ENCODE measurements around the gene WNT3.
"Not testable (repeated sequence)": the region's sequence is repeated elsewhere in the genome, so short reads cannot be mapped to it uniquely, and the experiment has no call there.

Gene WNT3

GRCh38 chr17:46769531-46770438, 48.7 kb downstream of the WNT3 start:
- H3K4me1 ChIP-seq (ENCODE audit: control insufficient read depth, insufficient read depth, low read length) = 0 out of 2 replicates have a peak, but pooled peaks cover 4% of the 10 kb centered on the region
- TF ChIP-seq BCL11A (tag by site-specific recombination; IDR thresholded peaks at IDR 0.05; ENCODE audit: low read depth) (no peak), ZNF174 (tag by site-specific recombination; IDR thresholded peaks at IDR 0.05) (no peak), ZFHX2 (tag by site-specific recombination; conservative IDR thresholded peaks at IDR 0.05) (peak; percentile 29; the same call in 1 of the 2 replicates), ZBTB48 (tag by site-specific recombination; IDR thresholded peaks at IDR 0.05) (no peak), ZNF10 (tag by site-specific recombination; IDR thresholded peaks at IDR 0.05) (0 out of 2 replicates have a peak, but pooled peaks have one; percentile 12), ZNF23 (tag by site-specific recombination; IDR thresholded peaks at IDR 0.05; ENCODE audit: borderline replicate concordance) (no peak), ZNF202 (tag by site-specific recombination; IDR thresholded peaks at IDR 0.05; ENCODE audit: borderline replicate concordance) (0 out of 2 replicates have a peak, but pooled peaks have one; percentile 7), ZNF132 (tag by site-specific recombination; IDR thresholded peaks at IDR 0.05; ENCODE audit: borderline replicate concordance) (no peak), ZNF792 (tag by site-specific recombination; IDR thresholded peaks at IDR 0.05) (no peak), ZEB2 (tag by site-specific recombination; IDR thresholded peaks at IDR 0.05) (no peak), ZSCAN30 (tag by site-specific recombination; IDR thresholded peaks at IDR 0.05) (no peak), ZNF394 (tag by site-specific recombination; IDR thresholded peaks at IDR 0.05; ENCODE audit: borderline replicate concordance) (no peak), REST (tag by site-specific recombination; IDR thresholded peaks at IDR 0.05) (no peak), PRDM10 (tag by site-specific recombination; IDR thresholded peaks at IDR 0.05) (no peak), ZSCAN4 (tag by site-specific recombination; IDR thresholded peaks at IDR 0.05) (no peak)
- TF ChIP-seq, protein P1, sequence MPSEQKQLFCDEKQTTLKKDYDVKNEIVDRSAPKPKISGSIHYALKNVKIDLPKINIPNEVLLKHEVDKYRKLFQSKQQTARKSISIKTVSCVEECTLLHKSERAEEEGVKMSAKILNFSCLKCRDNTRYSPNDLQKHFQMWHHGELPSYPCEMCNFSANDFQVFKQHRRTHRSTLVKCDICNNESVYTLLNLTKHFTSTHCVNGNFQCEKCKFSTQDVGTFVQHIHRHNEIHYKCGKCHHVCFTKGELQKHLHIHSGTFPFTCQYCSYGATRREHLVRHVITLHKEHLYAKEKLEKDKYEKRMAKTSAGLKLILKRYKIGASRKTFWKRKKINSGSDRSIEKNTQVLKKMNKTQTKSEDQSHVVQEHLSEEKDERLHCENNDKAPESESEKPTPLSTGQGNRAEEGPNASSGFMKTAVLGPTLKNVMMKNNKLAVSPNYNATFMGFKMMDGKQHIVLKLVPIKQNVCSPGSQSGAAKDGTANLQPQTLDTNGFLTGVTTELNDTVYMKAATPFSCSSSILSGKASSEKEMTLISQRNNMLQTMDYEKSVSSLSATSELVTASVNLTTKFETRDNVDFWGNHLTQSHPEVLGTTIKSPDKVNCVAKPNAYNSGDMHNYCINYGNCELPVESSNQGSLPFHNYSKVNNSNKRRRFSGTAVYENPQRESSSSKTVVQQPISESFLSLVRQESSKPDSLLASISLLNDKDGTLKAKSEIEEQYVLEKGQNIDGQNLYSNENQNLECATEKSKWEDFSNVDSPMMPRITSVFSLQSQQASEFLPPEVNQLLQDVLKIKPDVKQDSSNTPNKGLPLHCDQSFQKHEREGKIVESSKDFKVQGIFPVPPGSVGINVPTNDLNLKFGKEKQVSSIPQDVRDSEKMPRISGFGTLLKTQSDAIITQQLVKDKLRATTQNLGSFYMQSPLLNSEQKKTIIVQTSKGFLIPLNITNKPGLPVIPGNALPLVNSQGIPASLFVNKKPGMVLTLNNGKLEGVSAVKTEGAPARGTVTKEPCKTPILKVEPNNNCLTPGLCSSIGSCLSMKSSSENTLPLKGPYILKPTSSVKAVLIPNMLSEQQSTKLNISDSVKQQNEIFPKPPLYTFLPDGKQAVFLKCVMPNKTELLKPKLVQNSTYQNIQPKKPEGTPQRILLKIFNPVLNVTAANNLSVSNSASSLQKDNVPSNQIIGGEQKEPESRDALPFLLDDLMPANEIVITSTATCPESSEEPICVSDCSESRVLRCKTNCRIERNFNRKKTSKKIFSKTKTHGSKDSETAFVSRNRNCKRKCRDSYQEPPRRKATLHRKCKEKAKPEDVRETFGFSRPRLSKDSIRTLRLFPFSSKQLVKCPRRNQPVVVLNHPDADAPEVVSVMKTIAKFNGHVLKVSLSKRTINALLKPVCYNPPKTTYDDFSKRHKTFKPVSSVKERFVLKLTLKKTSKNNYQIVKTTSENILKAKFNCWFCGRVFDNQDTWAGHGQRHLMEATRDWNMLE (tag by site-specific recombination; conservative IDR thresholded peaks at IDR 0.05; ENCODE audit: low read depth) = no peak
- TF ChIP-seq, protein P2, sequence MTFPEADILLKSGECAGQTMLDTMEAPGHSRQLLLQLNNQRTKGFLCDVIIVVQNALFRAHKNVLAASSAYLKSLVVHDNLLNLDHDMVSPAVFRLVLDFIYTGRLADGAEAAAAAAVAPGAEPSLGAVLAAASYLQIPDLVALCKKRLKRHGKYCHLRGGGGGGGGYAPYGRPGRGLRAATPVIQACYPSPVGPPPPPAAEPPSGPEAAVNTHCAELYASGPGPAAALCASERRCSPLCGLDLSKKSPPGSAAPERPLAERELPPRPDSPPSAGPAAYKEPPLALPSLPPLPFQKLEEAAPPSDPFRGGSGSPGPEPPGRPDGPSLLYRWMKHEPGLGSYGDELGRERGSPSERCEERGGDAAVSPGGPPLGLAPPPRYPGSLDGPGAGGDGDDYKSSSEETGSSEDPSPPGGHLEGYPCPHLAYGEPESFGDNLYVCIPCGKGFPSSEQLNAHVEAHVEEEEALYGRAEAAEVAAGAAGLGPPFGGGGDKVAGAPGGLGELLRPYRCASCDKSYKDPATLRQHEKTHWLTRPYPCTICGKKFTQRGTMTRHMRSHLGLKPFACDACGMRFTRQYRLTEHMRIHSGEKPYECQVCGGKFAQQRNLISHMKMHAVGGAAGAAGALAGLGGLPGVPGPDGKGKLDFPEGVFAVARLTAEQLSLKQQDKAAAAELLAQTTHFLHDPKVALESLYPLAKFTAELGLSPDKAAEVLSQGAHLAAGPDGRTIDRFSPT (tag by site-specific recombination; IDR thresholded peaks at IDR 0.05) = 0 out of 2 replicates have a peak, but pooled peaks have one; percentile 13
- peaks cover 0 to 19% of the 10 kb centered on the region in 2 experiments; a peak in 2 of 3 replicates for H3K36me3 ChIP-seq (ENCODE audit: control insufficient read depth in 2 of 2, insufficient read depth in 1 of 2, low read length in 2 of 2)
- H3K9me3 ChIP-seq (ENCODE audit: control insufficient read depth, insufficient read depth, low read depth, low read length) = no peaks in the 10 kb centered on the region
- CTCF ChIA-PET = no interaction called here
- H3K27ac ChIP-seq (ENCODE audit: extremely low read depth, low read depth, low read length) = peak overlapping the region; percentile 86; the same call in 1 of the 2 replicates
- no peak overlapping the region for H3K4me3 ChIP-seq (ENCODE audit: low read depth, low read length)
- POLR2A ChIA-PET = no interaction called here

GRCh38 chr17:46768896-46769295, 49.6 kb downstream of the WNT3 start:
- H3K36me3 ChIP-seq (ENCODE audit: control insufficient read depth in 2 of 2, insufficient read depth in 1 of 2, low read length in 2 of 2) = peaks cover 0 to 24% of the 10 kb centered on the region in 2 experiments; a peak in 2 of 3 replicates
- H3K9me3 ChIP-seq (ENCODE audit: control insufficient read depth, insufficient read depth, low read depth, low read length); H3K27ac ChIP-seq (ENCODE audit: extremely low read depth, low read depth, low read length); CTCF ChIA-PET; H3K4me1 ChIP-seq (ENCODE audit: control insufficient read depth, insufficient read depth, low read length); H3K4me3 ChIP-seq (ENCODE audit: low read depth, low read length): not testable (repeated sequence)
- POLR2A ChIA-PET = interaction anchor here (0.7 kb wide), 1 partner anchor 66 kb away, joined by 3 read pairs; no protein-coding TSS in a partner anchor
